Retinal pigment epithelial cell (primary cell): ENCODE measurements around the gene S100A1.
"Not testable (repeated sequence)": the region's sequence is repeated elsewhere in the genome, so short reads cannot be mapped to it uniquely, and the experiment has no call there.

Experiments used
- DNase-seq: peaks from one replicate; pipeline ENCODE4 v3.0.0-alpha.2; 2010; ENCODE audit warnings: low read depth
- H3K4me3 ChIP-seq: 2 replicates; pipeline ENCODE4 v1.5.1; 2011; ENCODE audit warnings: mild to moderate bottlenecking, low read length, control low read depth, moderate library complexity
- TF ChIP-seq, protein P1 (sequence below): conservative IDR thresholded peaks from 2 replicates; pipeline ENCODE4 v1.5.1; 2011; ENCODE audit warnings: low read depth, low read length, control low read depth, inconsistent platforms

Gene S100A1

GRCh38 chr1:153662269-153662668 lies 34.0 kb downstream of the S100A1 start:
- no peak overlapping the region for H3K4me3 ChIP-seq
- no peak for DNase-seq
- TF ChIP-seq, protein P1, sequence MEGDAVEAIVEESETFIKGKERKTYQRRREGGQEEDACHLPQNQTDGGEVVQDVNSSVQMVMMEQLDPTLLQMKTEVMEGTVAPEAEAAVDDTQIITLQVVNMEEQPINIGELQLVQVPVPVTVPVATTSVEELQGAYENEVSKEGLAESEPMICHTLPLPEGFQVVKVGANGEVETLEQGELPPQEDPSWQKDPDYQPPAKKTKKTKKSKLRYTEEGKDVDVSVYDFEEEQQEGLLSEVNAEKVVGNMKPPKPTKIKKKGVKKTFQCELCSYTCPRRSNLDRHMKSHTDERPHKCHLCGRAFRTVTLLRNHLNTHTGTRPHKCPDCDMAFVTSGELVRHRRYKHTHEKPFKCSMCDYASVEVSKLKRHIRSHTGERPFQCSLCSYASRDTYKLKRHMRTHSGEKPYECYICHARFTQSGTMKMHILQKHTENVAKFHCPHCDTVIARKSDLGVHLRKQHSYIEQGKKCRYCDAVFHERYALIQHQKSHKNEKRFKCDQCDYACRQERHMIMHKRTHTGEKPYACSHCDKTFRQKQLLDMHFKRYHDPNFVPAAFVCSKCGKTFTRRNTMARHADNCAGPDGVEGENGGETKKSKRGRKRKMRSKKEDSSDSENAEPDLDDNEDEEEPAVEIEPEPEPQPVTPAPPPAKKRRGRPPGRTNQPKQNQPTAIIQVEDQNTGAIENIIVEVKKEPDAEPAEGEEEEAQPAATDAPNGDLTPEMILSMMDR = no peak

DNA sequence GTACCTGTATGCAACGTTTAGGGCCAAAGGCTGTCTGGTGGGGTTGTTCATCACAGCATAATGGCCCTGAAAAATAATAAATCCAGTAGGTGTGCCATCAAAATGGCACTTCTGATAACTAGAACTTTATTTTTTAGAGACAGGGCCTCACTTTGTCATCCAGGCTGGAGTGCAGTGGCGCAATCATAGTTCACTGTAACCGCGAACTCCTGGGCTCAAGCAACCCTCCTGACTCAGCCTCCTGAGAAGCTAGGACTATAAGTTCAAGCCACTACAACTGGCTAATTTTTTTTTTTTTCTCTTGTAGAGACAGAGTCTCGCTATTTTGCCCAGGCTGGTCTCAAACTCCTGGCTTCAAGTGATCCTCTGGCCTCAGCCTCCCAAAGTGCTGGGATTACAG lies 35.0 kb downstream of the S100A1 start:
- TF ChIP-seq, protein P1 = no peak
- no peak for DNase-seq
- H3K4me3 ChIP-seq = no peak overlapping the region

DNA sequence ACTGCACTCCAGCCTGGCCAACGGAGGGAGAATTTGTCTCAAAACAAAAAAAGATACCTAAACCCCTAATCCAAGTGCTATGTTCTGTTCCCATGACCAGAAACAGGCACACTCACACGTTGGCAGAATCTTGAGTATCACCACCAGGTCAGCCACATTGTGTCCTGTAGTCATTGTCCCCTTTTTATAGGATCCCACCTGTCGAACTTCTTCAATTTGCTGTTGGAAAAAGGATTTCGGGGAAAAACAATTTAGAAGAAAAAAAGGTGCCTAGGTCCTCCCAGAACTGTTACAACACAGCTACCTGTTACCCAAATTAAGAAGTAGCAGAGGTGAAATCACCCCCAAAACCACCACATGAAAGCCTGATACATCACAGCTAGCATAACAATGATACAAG lies 39.2 kb downstream of the S100A1 start:
- H3K4me3 ChIP-seq = no peak overlapping the region
- DNase-seq = no peak
- TF ChIP-seq, protein P1 = no peak

GRCh38 chr1:153668672-153669071 lies 40.4 kb downstream of the S100A1 start:
- DNase-seq, H3K4me3 ChIP-seq: not testable (repeated sequence)

- DNase-seq = no peak
- TF ChIP-seq, protein P1 = no peak
- H3K4me3 ChIP-seq = peak overlapping the region; percentile 97
Observed at GRCh38 chr1:153669606-153670005, 41.4 kb downstream of the S100A1 start.

- TF ChIP-seq, protein P1 = no peak
- peak overlapping the region; percentile 97 for H3K4me3 ChIP-seq
- DNase-seq = no peak
Observed at GRCh38 chr1:153670257-153670858, 42.1 kb downstream of the S100A1 start.

DNA sequence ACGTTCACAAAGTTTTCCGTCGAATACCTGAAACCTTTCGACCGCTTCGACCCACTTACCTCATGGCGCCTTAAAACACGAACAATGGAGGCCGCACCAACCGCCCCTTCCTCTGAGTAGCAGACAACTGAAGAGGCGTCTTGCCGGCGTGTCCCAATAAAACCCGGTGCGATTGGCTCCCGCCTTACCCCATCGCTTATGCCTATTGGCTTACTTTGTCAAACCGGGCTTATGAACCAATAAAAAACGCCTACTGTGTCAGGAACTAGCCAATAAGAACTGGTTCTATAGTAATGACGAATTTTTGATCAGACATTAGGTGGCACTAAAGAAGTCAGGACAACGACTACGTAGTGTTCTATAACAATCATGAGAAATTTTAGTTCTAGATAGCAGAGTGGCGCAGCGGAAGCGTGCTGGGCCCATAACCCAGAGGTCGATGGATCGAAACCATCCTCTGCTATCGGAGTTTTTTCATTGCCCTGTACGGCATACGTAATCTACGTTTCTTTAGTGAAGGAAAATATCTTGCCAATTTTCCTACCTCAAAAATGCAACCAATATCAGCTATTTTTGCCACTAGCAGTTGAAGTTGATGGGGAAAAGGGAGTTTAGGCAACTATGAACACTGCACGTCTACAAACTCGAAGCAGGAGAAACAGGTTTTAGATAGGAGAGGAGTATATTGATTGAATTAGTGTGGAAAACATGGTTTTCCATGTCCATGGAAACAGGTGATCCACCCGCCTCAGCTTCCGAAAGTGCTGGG lies 42.8 kb downstream of the S100A1 start, which contains the start of gene ILF2:
ILF2 (minus strand) TSS at position 135 of the 769 bp plus-strand sequence; CDS start at position 64, 71 bp downstream.
- peak within 1 kb of the TSS; percentile 97 for H3K4me3 ChIP-seq
- TF ChIP-seq, protein P1 = peak; percentile 27
- DNase-seq = peak; percentile 99

GRCh38 chr1:153671628-153672353 lies 43.6 kb downstream of the S100A1 start:
- DNase-seq = peak; percentile 29
- H3K4me3 ChIP-seq = peak overlapping the region; percentile 71
